Globus pallidus (tissue), 1 donor: Measurements from ENCODE around the gene TMPRSS13.

Experiments used
- DNase-seq: peaks from one replicate; pipeline ENCODE4 v3.0.0-alpha.2; 2015; ENCODE audit warnings: low spot score

The TMPRSS13 gene

GRCh38 chr11:117852309-117852708 is 76.9 kb downstream of the TMPRSS13 start:
- no peak for DNase-seq

- DNase-seq = no peak
These were observed 77.3 kb downstream of the TMPRSS13 start for GRCh38 chr11:117851852-117852251.

GRCh38 chr11:117851106-117851505 is 78.1 kb downstream of the TMPRSS13 start:
- DNase-seq = no peak
